IPS-NIHi7 (cell line): ENCODE measurements around the gene LCA5L.
A peak's percentile ranks its signal among the peaks of the same experiment; 100 is the strongest.

Experiments used
- DNase-seq: peaks from one replicate; pipeline ENCODE4 v3.0.0; 2012; ENCODE audit warnings: mixed read lengths; ENCODE audit errors: extremely low spot score

The LCA5L gene

GRCh38 chr21:39445321-39446269, at the start of gene LCA5L:
LCA5L (minus strand) TSS chr21:39445778; CDS start chr21:39428493, 17,285 bp downstream.
- peak; percentile 98 for DNase-seq

- no peak for DNase-seq
Observed at GRCh38 chr21:39489380-39489924, 43.9 kb upstream of the LCA5L start.

GRCh38 chr21:39484711-39485276, 39.2 kb upstream of the LCA5L start:
- DNase-seq, result no peak

GRCh38 chr21:39483917-39484316, 38.3 kb upstream of the LCA5L start:
- DNase-seq, result no peak

- DNase-seq, result no peak
Observed at GRCh38 chr21:39481886-39482285, 36.3 kb upstream of the LCA5L start.

GRCh38 chr21:39480271-39480670, 34.7 kb upstream of the LCA5L start:
- no peak for DNase-seq

- no peak for DNase-seq
Observed at GRCh38 chr21:39479814-39480182, 34.2 kb upstream of the LCA5L start.

- no peak for DNase-seq
Observed at GRCh38 chr21:39479164-39479813, 33.7 kb upstream of the LCA5L start.

GRCh38 chr21:39474611-39475010, 29.0 kb upstream of the LCA5L start:
- DNase-seq, result no peak

- DNase-seq, result no peak
Observed at GRCh38 chr21:39472786-39473185, 27.2 kb upstream of the LCA5L start.

GRCh38 chr21:39471598-39471997, 26.0 kb upstream of the LCA5L start:
- no peak for DNase-seq

GRCh38 chr21:39468559-39468958, 23.0 kb upstream of the LCA5L start:
- no peak for DNase-seq

GRCh38 chr21:39467746-39468145, 22.2 kb upstream of the LCA5L start:
- DNase-seq, result no peak

GRCh38 chr21:39466584-39466983, 21.0 kb upstream of the LCA5L start:
- no peak for DNase-seq

- no peak for DNase-seq
Observed at GRCh38 chr21:39463308-39463707, 17.7 kb upstream of the LCA5L start.

GRCh38 chr21:39461419-39461818, 15.8 kb upstream of the LCA5L start:
- no peak for DNase-seq

GRCh38 chr21:39456665-39457064, 11.1 kb upstream of the LCA5L start:
- no peak for DNase-seq

- DNase-seq, result no peak
Observed at GRCh38 chr21:39454949-39455668, 9.5 kb upstream of the LCA5L start.

- DNase-seq, result no peak
Observed at GRCh38 chr21:39453571-39454179, 8.1 kb upstream of the LCA5L start.

- no peak for DNase-seq
Observed at GRCh38 chr21:39452970-39453342, 7.4 kb upstream of the LCA5L start.

GRCh38 chr21:39452207-39452969, 6.8 kb upstream of the LCA5L start:
- no peak for DNase-seq
